ENCODE measurements around the gene LRRC23. TPM values are rescaled to one million over a fixed set of nuclear protein-coding genes. Genes with fewer than 3 reads are reported as not detected.

LRRC23 gene
- total and polyA plus RNA-seq, 2 of the 13 experiments (the other 11 are each of a cell fraction or from before 2014, with no cell fraction given): 6.0 to 7.8 TPM

DNA sequence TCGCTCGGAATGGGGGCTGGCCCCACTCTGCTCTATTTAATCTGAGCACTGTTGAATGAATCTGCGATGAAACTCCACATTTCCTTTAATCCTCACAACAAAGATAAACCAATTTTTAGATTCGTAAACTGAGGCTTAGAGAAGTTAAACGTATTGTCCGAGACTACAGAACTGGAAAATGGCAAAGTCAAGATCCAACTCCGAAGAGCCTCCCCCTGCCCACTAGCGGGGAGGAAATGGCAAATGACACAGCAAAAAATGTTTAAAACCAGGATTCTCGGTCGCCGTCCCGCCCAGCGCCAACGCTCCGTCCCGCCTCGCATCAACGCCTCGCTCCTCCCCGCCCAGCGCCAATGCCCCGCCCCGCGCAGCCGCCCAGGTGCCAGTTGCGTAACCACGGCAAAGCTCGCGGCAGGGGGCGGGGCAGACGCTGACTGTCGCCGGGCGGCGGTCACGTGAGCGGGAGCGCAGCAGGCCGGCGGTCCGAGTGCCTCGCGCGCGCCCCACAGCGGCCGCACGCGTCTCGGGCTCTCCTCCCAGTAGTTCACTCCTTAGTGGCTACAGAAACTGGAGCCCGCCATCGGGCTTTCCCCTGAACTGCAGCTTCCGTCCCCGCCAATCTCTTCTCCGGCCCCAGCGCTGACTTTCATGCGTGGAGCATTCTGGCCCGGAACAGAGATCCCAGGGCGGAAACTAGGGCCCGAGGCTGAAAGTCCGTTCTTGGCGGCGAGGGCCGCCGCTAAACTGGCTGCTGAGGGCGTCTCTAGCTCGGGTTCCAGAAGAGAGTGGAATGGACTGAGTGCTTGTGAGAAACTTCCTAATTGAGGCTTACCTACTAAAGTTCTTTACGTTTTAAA lies 13.6 kb upstream of the LRRC23 start (continued):
- TF ChIP-seq, protein P1, sequence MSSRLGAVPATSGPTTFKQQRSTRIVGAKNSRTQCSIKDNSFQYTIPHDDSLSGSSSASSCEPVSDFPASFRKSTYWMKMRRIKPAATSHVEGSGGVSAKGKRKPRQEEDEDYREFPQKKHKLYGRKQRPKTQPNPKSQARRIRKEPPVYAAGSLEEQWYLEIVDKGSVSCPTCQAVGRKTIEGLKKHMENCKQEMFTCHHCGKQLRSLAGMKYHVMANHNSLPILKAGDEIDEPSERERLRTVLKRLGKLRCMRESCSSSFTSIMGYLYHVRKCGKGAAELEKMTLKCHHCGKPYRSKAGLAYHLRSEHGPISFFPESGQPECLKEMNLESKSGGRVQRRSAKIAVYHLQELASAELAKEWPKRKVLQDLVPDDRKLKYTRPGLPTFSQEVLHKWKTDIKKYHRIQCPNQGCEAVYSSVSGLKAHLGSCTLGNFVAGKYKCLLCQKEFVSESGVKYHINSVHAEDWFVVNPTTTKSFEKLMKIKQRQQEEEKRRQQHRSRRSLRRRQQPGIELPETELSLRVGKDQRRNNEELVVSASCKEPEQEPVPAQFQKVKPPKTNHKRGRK (CRISPR knock-in tag; IDR thresholded peaks at IDR 0.05): no peak
- TF ChIP-seq MBD4 (IDR thresholded peaks at IDR 0.05; ENCODE audit: borderline replicate concordance, low read length): no peak
- no peak for TF ChIP-seq ZNF224 (CRISPR knock-in tag; IDR thresholded peaks at IDR 0.05)
- no peak for TF ChIP-seq ZZZ3 (CRISPR knock-in tag; IDR thresholded peaks at IDR 0.05; ENCODE audit: borderline replicate concordance)
- TF ChIP-seq, protein P2, sequence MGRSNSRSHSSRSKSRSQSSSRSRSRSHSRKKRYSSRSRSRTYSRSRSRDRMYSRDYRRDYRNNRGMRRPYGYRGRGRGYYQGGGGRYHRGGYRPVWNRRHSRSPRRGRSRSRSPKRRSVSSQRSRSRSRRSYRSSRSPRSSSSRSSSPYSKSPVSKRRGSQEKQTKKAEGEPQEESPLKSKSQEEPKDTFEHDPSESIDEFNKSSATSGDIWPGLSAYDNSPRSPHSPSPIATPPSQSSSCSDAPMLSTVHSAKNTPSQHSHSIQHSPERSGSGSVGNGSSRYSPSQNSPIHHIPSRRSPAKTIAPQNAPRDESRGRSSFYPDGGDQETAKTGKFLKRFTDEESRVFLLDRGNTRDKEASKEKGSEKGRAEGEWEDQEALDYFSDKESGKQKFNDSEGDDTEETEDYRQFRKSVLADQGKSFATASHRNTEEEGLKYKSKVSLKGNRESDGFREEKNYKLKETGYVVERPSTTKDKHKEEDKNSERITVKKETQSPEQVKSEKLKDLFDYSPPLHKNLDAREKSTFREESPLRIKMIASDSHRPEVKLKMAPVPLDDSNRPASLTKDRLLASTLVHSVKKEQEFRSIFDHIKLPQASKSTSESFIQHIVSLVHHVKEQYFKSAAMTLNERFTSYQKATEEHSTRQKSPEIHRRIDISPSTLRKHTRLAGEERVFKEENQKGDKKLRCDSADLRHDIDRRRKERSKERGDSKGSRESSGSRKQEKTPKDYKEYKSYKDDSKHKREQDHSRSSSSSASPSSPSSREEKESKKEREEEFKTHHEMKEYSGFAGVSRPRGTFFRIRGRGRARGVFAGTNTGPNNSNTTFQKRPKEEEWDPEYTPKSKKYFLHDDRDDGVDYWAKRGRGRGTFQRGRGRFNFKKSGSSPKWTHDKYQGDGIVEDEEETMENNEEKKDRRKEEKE (IDR thresholded peaks at IDR 0.05): no peak
- TF ChIP-seq ZNF510 (CRISPR knock-in tag; IDR thresholded peaks at IDR 0.05; ENCODE audit: low read depth): no peak
- TF ChIP-seq HMG20B (CRISPR knock-in tag; conservative IDR thresholded peaks at IDR 0.05): 0 out of 2 replicates have a peak, but pooled peaks have one; percentile 34
- peak; percentile 69; the same call in 1 of the 2 replicates for TF ChIP-seq NAIF1 (CRISPR knock-in tag; IDR thresholded peaks at IDR 0.05; ENCODE audit: borderline replicate concordance)
- no peak; the same call in 1 of the 2 replicates for TF ChIP-seq KMT2B (CRISPR knock-in tag; IDR thresholded peaks at IDR 0.05)
- TF ChIP-seq ZNF572 (CRISPR knock-in tag; IDR thresholded peaks at IDR 0.05): peak; percentile 55; the same call in 1 of the 2 replicates
- no peak for TF ChIP-seq ZNF12 (CRISPR knock-in tag; IDR thresholded peaks at IDR 0.05)
- TF ChIP-seq ZNF205 (CRISPR knock-in tag; IDR thresholded peaks at IDR 0.05): no peak; the same call in 1 of the 2 replicates
- peak; percentile 41; the same call in 1 of the 2 replicates for TF ChIP-seq ZBTB39 (CRISPR knock-in tag; IDR thresholded peaks at IDR 0.05)
- TF ChIP-seq ZNF253 (CRISPR knock-in tag; IDR thresholded peaks at IDR 0.05; ENCODE audit: borderline replicate concordance): 0 out of 2 replicates have a peak, but pooled peaks have one; percentile 43
- TF ChIP-seq ZNF431 (CRISPR knock-in tag; IDR thresholded peaks at IDR 0.05; ENCODE audit: borderline replicate concordance, low read depth): peak; percentile 27; the same call in 1 of the 2 replicates
- TF ChIP-seq ZBTB8A (CRISPR knock-in tag; IDR thresholded peaks at IDR 0.05; ENCODE audit: borderline replicate concordance, low read depth): no peak
- no peak for TF ChIP-seq SRSF4 (IDR thresholded peaks at IDR 0.05; ENCODE audit: low read depth, low read length, poor library complexity, severe bottlenecking)
- no peak for TF ChIP-seq CCAR2 (optimal IDR thresholded peaks at IDR 0.05; ENCODE audit: low read depth, low read length)
- no peak for TF ChIP-seq ZNF33A (CRISPR knock-in tag; IDR thresholded peaks at IDR 0.05; ENCODE audit: borderline replicate concordance)
- TF ChIP-seq ZNF350 (CRISPR knock-in tag; IDR thresholded peaks at IDR 0.05; ENCODE audit: borderline replicate concordance, low read depth): 0 out of 2 replicates have a peak, but pooled peaks have one; percentile 51
- TF ChIP-seq KDM2A (CRISPR knock-in tag; IDR thresholded peaks at IDR 0.05; ENCODE audit: borderline replicate concordance, low read depth): peak; percentile 99
